Stimulated activated CD8-positive, alpha-beta memory T cell treated with anti-CD3 and anti-CD28 coated beads, Interleukin-15, amount 100 ng/mL, for 4 hours (primary cell): ENCODE data around the gene CRYM.

ENCODE experiments used
- DNase-seq, 2 donors: peaks; one replicate each; pipeline ENCODE4 v3.0.0-alpha.2; 2020; ENCODE audit warnings: low read depth in 2 of 2

CRYM gene

GRCh38 chr16:21244518-21245215, 33.4 kb downstream of the CRYM start:
- no peak for DNase-seq

- DNase-seq: no peak
Measured at GRCh38 chr16:21242756-21243155, 35.3 kb downstream of the CRYM start.

- no peak for DNase-seq
Measured at GRCh38 chr16:21239646-21240045, 38.4 kb downstream of the CRYM start.

GRCh38 chr16:21236831-21237230, 41.3 kb downstream of the CRYM start:
- no peak for DNase-seq

- DNase-seq: no peak
Measured at GRCh38 chr16:21235199-21235585, 42.9 kb downstream of the CRYM start.

GRCh38 chr16:21233521-21234150, 44.5 kb downstream of the CRYM start, which contains the start of gene ANKS4B:
TSS of gene ANKS4B (plus strand) at chr16:21233699. CDS start at chr16:21233738, 39 bp downstream.
- no peak for DNase-seq

- DNase-seq: no peak
Measured at GRCh38 chr16:21233045-21233520, 45.0 kb downstream of the CRYM start.

GRCh38 chr16:21228361-21228872, 49.7 kb downstream of the CRYM start:
- DNase-seq: no peak

- no peak for DNase-seq
Measured at GRCh38 chr16:21227866-21228265, 50.2 kb downstream of the CRYM start.

- no peak for DNase-seq
Measured at GRCh38 chr16:21226749-21227148, 51.3 kb downstream of the CRYM start.

GRCh38 chr16:21224800-21225199, 53.3 kb downstream of the CRYM start:
- DNase-seq: no peak

- DNase-seq: no peak
Measured at GRCh38 chr16:21223787-21224186, 54.3 kb downstream of the CRYM start.

- DNase-seq: no peak
Measured at GRCh38 chr16:21222495-21223337, 55.4 kb downstream of the CRYM start.

GRCh38 chr16:21219551-21219950, 58.5 kb downstream of the CRYM start:
- no peak for DNase-seq

- DNase-seq: no peak
Measured at GRCh38 chr16:21218153-21218552, 59.9 kb downstream of the CRYM start.

GRCh38 chr16:21217121-21217520, 61.0 kb downstream of the CRYM start:
- DNase-seq: no peak

- no peak for DNase-seq
Measured at GRCh38 chr16:21214086-21214485, 64.0 kb downstream of the CRYM start.

- DNase-seq: no peak
Measured at GRCh38 chr16:21211486-21211885, 66.6 kb downstream of the CRYM start, which contains the start of gene ZP2. TSS of gene ZP2 (minus strand) at chr16:21211574. CDS start at chr16:21211547, 27 bp downstream.
